Measurements from ENCODE around the gene TMEM59.

- no peak for TF ChIP-seq POLR2A (IDR thresholded peaks at IDR 0.05; ENCODE audit: low read length)
- TF ChIP-seq GATA1 (IDR thresholded peaks at IDR 0.05; ENCODE audit: low read depth, low read length), result no peak
Measured at GRCh38 chr1:54046671-54047383, 6.2 kb downstream of the TMEM59 start.

Data from erythroblast (primary cell).